HepG2 (cell line): ENCODE measurements around the gene SOBP. TPM values are rescaled to one million over a fixed set of nuclear protein-coding genes. Genes with fewer than 3 reads are reported as not detected.

ENCODE experiments used
- GZF1 ChIP-seq: sonication (generic); formaldehyde crosslinking; IDR thresholded peaks from 2 replicates; pipeline ENCODE4 v1.5.1; 2020; ENCODE audit warnings: mild to moderate bottlenecking, missing genetic modification reagents
- HOXA9 ChIP-seq: sonication (generic); formaldehyde crosslinking; IDR thresholded peaks from 2 replicates; pipeline ENCODE4 v1.8.1; 2022; ENCODE audit warnings: missing genetic modification reagents, mild to moderate bottlenecking, moderate library complexity, borderline replicate concordance
- KDM1A ChIP-seq: IDR thresholded peaks from 2 replicates; pipeline ENCODE4 v1.6.1; 2016; ENCODE audit warnings: missing compliant biosample characterization
- MAFG ChIP-seq: sonication (generic); formaldehyde crosslinking; IDR thresholded peaks from 2 replicates; pipeline ENCODE4 v1.5.1; 2020; ENCODE audit warnings: mild to moderate bottlenecking, missing genetic modification reagents
- NFE2L2 ChIP-seq: fragments of 150-350 bp; IDR thresholded peaks from 2 replicates; pipeline ENCODE4 v1.6.1; 2014; ENCODE audit warnings: low read length
- NFKB2 ChIP-seq: sonication (generic); formaldehyde crosslinking; IDR thresholded peaks from 2 replicates; pipeline ENCODE4 v1.4.0; 2020; ENCODE audit warnings: missing genetic modification reagents, borderline replicate concordance
- TGIF2 ChIP-seq: IDR thresholded peaks from 2 replicates; pipeline ENCODE4 v1.6.1; 2016; ENCODE audit warnings: control low read depth, missing compliant biosample characterization
- ZNF121 ChIP-seq: sonication (generic); formaldehyde crosslinking; IDR thresholded peaks from 2 replicates; pipeline ENCODE4 v1.5.0; 2020; ENCODE audit warnings: mild to moderate bottlenecking, missing genetic modification reagents
- ZNF318 ChIP-seq: sonication (generic); formaldehyde crosslinking; IDR thresholded peaks from 2 replicates; pipeline ENCODE4 v1.4.0; 2020; ENCODE audit warnings: mild to moderate bottlenecking, missing genetic modification reagents
- ZNF451 ChIP-seq: sonication (generic); formaldehyde crosslinking; IDR thresholded peaks from 2 replicates; pipeline ENCODE4 v1.5.0; 2020; ENCODE audit warnings: mild to moderate bottlenecking, missing genetic modification reagents
- ZNF550 ChIP-seq: sonication (generic); formaldehyde crosslinking; IDR thresholded peaks from 2 replicates; pipeline ENCODE4 v1.4.0; 2020; ENCODE audit warnings: mild to moderate bottlenecking, missing genetic modification reagents, borderline replicate concordance
- polyA plus RNA-seq, 8 experiments: library from polyadenylated mRNA; depleted of rRNA in 3 of 8; stranded (reverse) in 7 of 8; unstranded in 1 of 8; fragments of >200 nt; fragmentation: Illumina TruSeq in 4 of 8; extraction: Trizol in 4 of 8; gene quantifications; 2 replicates each; pipeline versions ENCODE4 v1.2.1 to v1.2.3, GENCODE V29; 2011 to 2016; ENCODE audit warnings: low read depth in 4 of 8, missing spikeins in 1 of 8, mixed read lengths in 1 of 8; ENCODE audit not compliant: insufficient read depth in 1 of 8
- total RNA-seq, 5 experiments: library from RNA; depleted of rRNA; stranded (reverse); fragments of >200 nt; fragmentation: Illumina TruSeq; extraction: Trizol; gene quantifications; 2 replicates each; pipeline ENCODE4 v1.2.3, GENCODE V29; 2016; ENCODE audit warnings: low read depth in 1 of 5
- TF ChIP-seq, protein P1 (sequence below): sonication (generic); formaldehyde crosslinking; conservative IDR thresholded peaks from 2 replicates; pipeline ENCODE4 v1.4.0; 2020; ENCODE audit warnings: missing genetic modification reagents
- TF ChIP-seq, protein P2 (sequence below): sonication (generic); formaldehyde crosslinking; IDR thresholded peaks from 2 replicates; pipeline ENCODE4 v1.4.0; 2020; ENCODE audit warnings: low read depth, mild to moderate bottlenecking, missing genetic modification reagents
- TF ChIP-seq, protein P3 (sequence below): sonication (generic); formaldehyde crosslinking; IDR thresholded peaks from 2 replicates; pipeline ENCODE4 v1.4.0; 2020; ENCODE audit warnings: mild to moderate bottlenecking, missing genetic modification reagents
- TF ChIP-seq, protein P4 (sequence below): sonication (generic); formaldehyde crosslinking; IDR thresholded peaks from 2 replicates; pipeline ENCODE4 v1.8.0; 2022; ENCODE audit warnings: mild to moderate bottlenecking, missing genetic modification reagents; ENCODE audit not compliant: insufficient replicate concordance

Gene SOBP
- total and polyA plus RNA-seq, 2 of the 13 experiments (the other 11 are each of a cell fraction or from before 2014, with no cell fraction given): 1.5 to 6.9 TPM

DNA sequence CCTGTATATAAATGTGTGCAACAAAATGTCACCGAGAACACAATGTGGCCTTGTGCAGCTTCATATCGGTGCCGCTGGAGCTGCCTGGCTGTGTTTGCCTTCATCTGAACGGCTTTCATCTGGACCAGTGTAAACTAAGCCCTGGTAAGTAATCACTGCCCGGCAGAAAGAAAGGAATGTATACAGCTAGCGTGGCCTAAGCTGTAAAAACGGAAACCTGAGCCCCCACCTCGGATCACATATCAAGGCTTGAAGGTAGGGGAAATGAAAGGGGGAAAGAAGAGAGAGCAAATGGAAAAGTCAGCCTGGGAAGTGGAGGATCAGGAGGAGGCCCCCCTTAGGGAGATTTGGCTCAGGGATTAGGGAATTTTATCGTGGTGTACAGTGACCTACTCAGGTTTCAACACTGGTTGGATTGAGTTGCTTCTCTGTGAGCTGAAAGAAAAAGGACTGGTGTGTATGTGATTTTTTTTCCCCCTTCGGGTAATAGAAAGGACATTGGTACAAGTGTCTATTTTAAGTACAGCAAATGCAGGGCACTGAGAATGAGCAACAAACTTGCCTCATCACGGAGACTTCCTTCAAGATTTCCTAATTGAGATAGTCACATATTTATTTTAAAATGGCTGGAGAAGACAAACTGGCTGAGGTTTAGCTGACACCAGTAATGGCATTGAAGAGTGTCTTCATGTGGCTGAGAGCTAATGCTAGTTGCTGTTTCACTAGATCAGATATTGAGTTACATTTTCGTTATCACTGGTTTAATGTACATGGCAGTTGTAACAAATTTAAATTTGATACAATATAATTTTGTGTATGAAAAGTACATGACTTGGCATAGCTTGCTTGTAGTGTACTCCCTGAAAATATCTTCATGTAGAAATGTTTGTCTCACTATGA, 3.5 kb downstream of the SOBP start (continued):
- TF ChIP-seq ZNF318 (CRISPR knock-in tag): no peak
- TF ChIP-seq KDM1A: peak; percentile 55
- TF ChIP-seq ZNF451: no peak
- TF ChIP-seq NFKB2: no peak
- TF ChIP-seq GZF1 (CRISPR knock-in tag): no peak
- no peak for TF ChIP-seq MAFG (CRISPR knock-in tag)
- TF ChIP-seq, protein P1, sequence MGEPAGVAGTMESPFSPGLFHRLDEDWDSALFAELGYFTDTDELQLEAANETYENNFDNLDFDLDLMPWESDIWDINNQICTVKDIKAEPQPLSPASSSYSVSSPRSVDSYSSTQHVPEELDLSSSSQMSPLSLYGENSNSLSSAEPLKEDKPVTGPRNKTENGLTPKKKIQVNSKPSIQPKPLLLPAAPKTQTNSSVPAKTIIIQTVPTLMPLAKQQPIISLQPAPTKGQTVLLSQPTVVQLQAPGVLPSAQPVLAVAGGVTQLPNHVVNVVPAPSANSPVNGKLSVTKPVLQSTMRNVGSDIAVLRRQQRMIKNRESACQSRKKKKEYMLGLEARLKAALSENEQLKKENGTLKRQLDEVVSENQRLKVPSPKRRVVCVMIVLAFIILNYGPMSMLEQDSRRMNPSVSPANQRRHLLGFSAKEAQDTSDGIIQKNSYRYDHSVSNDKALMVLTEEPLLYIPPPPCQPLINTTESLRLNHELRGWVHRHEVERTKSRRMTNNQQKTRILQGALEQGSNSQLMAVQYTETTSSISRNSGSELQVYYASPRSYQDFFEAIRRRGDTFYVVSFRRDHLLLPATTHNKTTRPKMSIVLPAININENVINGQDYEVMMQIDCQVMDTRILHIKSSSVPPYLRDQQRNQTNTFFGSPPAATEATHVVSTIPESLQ (CRISPR knock-in tag): no peak
- TF ChIP-seq TGIF2 (CRISPR knock-in tag): peak; percentile 84
- 0 out of 2 replicates have a peak, but pooled peaks have one; percentile 17 for TF ChIP-seq ZNF121 (CRISPR knock-in tag)
- TF ChIP-seq, protein P2, sequence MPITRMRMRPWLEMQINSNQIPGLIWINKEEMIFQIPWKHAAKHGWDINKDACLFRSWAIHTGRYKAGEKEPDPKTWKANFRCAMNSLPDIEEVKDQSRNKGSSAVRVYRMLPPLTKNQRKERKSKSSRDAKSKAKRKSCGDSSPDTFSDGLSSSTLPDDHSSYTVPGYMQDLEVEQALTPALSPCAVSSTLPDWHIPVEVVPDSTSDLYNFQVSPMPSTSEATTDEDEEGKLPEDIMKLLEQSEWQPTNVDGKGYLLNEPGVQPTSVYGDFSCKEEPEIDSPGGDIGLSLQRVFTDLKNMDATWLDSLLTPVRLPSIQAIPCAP (CRISPR knock-in tag): no peak
- TF ChIP-seq, protein P3, sequence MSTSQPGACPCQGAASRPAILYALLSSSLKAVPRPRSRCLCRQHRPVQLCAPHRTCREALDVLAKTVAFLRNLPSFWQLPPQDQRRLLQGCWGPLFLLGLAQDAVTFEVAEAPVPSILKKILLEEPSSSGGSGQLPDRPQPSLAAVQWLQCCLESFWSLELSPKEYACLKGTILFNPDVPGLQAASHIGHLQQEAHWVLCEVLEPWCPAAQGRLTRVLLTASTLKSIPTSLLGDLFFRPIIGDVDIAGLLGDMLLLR: no peak
- TF ChIP-seq, protein P4, sequence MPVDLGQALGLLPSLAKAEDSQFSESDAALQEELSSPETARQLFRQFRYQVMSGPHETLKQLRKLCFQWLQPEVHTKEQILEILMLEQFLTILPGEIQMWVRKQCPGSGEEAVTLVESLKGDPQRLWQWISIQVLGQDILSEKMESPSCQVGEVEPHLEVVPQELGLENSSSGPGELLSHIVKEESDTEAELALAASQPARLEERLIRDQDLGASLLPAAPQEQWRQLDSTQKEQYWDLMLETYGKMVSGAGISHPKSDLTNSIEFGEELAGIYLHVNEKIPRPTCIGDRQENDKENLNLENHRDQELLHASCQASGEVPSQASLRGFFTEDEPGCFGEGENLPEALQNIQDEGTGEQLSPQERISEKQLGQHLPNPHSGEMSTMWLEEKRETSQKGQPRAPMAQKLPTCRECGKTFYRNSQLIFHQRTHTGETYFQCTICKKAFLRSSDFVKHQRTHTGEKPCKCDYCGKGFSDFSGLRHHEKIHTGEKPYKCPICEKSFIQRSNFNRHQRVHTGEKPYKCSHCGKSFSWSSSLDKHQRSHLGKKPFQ (CRISPR knock-in tag): no peak
- no peak for TF ChIP-seq HOXA9 (CRISPR knock-in tag)
- TF ChIP-seq NFE2L2: no peak
- no peak for TF ChIP-seq ZNF550 (CRISPR knock-in tag)
